NCI-H2107 treated with DMSO at 0.1 percent for 48 hours (cell line): ENCODE measurements around the gene PCNT.
"Not testable (repeated sequence)": the region's sequence is repeated elsewhere in the genome, so short reads cannot be mapped to it uniquely, and the experiment has no call there.

ENCODE experiments used
- DNase-seq: peaks from one replicate; lab custom pipeline; 2025; ENCODE audit not compliant: unreplicated experiment; lab: John Stamatoyannopoulos, UW

Gene PCNT

DNA sequence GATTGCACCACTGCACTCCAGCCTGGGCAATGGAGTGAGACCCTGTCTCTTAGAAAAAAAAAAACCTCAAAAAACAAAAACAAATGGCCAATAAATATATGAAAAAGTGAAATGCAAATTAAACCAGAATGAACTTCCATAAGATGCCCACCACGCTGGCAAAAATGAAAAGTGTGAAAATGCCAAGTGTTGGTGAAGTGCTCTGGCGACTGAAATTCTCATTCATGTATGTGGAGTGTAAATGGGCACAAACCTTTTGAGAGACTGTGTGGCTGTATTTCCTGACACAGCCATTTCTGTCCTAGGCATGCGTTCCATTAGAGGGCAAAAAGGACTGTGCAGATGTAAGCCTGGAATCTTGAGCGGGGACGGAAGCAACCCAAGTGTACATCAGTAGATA lies 19.5 kb upstream of the PCNT start:
- DNase-seq: no peak

DNA sequence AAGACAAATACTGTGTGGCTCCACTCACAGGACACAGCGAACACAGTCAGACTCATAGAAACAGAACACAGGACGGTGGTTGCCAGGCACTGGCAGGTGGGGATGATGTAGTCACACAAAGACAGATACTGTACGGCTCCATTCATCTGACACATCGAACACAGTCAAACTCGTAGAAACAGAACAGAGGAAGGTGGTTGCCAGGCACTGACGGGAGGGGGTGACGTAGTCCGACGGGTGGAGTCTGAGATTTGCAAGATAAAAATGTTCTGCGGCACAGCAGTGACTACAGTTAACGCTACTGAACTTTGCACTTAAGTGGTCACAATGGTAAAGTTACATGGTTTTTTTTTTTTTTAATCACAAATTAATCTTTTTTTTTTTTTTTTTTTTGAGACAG lies 19.0 kb upstream of the PCNT start:
- DNase-seq: no peak

DNA sequence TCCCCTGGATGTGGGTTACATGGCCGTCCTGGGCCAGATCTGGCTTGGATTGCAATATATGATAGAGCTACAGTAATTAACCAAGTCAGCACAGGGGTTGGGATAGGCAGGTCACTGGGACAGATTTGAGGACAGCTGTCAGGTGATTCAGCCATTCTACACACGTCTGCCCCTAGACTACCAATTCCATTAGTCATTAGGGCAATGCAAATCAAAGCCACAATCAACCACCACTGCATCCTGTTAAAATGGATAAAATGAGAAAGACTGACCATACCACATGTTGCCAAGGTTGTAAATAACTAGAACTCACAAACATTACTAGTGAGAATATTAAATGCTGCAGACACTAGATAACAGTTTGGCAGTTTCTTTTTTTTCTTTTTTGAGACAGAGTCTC lies 16.3 kb upstream of the PCNT start:
- DNase-seq: no peak

DNA sequence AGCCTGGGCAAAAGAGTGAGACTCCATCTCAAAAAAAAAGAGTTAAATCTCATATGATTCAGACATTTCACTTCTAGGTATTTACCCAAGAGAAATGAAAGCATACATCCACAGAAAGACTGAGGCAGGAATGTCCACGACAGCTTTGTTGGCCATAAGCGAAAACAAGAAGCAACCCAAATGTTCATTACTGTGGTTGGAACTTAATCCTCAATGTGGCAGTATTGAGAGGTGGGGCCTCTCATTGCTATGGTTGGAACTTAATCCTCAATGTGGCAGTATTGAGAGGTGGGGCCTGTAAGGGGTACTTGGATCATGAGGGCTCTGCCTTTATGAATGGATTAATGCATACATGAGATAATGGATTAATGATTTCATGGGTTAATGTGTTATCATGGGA lies 15.5 kb upstream of the PCNT start:
- no peak for DNase-seq

DNA sequence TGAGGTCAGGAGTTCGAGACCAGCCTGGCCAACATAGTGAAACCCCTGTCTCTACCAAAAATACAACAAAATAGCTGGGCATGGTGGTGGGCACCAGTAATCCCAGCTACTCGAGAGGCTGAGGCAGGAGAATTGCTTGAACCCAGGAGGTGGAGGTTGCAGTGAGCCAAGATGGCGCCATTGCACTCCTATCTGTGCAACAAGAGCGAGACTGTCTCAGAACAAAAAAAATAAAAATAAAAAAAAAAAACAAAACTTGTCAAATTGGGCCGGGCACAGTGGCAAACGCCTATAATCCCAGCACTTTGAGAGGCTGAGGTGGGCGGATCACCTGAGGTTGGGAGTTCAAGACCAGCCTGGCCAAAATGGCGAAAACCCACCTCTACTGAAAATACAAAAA lies 13.7 kb upstream of the PCNT start:
- not testable (repeated sequence) for DNase-seq

DNA sequence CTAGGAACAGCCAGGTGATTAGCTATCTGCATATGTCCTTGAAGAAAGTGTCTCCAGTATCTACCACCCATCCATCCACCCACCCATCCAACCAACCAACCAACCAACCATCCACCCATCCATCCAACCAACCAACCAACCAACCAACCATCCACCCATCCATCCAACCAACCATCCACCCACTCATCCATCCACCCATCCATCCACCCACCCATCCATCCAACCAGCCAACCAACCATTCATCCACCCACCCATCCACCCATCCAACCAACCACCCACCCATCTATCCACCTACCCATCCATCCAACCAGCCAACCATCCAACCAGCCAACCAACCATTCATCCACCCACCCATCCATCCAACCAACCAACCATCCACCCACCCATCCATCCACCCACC lies 12.4 kb upstream of the PCNT start:
- DNase-seq: no peak

DNA sequence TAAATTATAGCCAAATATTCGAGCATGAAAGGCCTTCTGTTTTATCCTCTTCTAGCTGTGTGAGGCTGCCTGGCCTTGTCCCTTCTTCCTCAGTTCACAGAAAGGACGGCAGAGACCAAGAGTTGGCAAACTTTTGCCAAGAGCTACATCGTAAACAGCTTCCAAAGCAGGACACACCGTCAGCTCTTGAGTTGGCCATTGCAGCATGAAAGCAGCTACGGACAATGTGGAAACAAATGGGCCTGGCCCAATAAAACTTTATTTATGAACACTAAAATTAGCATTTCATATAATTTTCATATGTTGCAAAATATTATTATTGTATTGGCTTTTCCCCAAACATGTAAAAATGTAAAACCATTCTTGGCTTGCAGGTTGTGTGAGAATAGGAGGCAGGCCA lies 11.0 kb upstream of the PCNT start:
- no peak for DNase-seq

DNA sequence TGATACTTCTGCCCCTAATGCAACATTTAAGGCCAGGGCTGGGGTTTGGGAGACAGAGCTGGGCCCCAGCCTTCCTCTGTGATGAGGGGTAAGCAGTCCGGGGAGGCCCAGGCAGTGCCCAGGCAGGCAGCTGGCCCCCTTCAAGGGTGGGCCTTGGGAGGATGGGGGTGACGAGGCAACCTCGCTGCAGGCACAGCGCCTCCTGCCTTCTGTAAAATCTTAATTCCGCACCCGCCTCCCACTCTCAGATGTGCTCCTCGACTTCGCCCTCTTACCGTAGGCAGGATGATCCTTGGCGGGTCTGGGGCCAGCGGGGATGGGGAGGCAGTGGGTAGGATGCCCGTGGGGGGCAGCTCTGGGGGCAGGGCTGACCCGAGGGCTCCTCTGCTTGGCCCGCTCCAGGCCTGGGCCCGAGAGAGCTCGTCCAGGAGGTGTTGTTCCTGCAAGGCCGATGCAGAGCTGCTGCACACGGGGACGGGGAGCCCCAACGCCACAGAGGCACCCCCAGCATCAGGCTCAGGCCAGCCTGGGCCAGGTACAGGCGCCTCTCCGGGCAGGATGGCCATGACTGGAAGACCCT lies 9.4 kb upstream of the PCNT start:
- DNase-seq: no peak

DNA sequence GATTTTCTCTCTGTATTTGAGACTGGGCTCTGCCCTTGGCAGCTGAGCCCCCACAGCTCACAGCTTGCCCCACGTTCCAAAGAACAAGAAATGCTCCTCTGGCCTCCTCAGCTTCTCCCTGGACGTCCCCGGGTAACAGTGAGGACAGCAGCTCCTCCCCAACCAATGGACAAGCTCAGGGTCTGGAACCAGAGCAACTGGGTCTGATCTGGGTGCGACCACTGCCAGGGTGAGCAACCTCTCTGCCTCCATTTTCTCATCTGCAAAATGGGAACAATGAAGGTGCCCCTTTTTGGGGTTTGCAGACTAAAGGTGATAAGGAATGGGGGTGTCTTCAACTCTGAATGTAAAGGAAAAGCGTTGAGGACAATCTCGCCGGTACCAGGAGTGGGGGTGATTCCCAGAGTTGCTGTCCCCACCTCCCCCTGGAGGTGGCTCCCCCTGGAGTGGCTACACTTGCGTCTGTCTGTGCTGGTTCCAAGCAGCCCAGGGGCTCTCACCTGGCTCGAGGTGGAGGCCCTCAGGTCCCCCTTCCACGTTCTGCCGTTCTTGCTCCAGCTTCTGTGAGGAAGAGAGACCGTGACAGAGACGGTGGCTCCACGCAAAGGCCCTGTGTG lies 7.1 kb upstream of the PCNT start:
- no peak for DNase-seq

DNA sequence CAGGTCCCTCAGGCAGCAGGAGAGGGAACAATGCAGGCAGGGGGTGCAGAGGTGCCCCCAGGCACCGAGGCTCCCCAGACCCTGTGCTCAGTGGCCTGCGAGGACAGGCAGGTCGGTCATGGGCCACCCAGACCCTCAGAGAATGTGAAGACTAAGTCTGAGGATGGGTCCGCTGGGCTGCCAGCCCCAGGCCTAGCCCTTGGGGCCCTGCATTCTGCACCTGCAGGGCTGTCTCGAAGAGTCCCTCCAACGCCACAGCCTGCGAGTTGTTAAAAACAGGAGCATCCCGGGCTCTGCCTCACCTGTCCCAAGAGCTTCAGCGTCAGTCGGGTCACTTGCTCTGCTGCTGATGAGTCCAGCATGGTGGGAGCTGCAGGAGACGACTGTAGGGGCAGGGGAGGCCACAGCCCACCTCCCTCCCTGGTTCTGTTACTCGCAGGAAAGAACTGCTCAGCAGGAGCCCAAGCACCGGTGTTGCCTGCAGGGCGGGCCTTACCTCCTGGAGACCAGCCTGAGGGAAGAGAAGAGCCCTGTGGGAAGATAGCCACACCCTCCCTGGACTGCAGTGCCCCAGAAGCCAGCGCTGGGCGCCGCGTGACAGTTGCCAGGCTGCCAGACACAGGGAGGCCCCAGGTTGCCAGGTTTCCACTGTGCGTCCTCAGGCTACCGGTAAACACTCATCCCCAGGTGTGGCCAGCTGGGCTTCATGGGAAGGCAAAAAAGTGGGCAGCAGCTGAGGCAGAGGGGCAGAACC lies 6.1 kb upstream of the PCNT start:
- DNase-seq: peak; percentile 81

DNA sequence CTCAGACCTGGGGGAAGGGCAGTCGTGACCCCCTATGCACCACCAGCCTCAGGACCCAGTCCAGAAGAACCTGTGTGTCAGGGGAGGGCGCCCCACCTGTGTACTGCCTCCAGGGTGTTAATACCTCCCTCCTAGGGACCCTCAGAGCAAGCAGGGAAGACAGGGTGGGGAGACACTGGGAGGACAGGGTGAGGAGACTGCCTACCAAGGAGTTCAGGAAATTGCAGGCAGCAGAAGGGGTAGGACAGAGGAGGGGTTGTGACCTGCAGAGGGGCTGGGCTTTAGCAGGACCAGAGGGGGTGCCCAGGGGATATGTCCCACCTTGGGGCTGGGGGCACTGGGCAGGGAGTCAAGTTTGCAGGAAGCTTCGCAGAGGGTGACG lies 5.5 kb upstream of the PCNT start:
- no peak for DNase-seq

DNA sequence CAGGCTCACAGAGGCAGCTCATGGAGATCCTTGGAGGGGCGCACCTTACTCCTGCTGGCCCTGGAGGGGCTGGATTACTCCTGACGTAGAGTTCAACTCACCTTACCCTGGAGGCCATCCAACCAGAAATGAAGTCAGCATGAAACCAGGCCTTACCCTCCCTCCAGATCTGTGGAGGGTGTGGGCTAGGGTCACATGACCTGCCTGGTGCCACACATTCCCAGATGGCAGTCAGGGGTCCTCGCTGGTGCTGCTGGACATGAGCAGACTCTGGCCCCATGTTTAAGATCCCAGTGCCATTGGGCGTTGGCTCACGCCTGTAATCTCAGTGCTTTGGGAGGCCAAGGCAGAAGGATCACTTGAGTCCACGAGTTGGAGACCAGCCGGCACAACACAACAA lies 4.8 kb upstream of the PCNT start:
- DNase-seq: no peak

DNA sequence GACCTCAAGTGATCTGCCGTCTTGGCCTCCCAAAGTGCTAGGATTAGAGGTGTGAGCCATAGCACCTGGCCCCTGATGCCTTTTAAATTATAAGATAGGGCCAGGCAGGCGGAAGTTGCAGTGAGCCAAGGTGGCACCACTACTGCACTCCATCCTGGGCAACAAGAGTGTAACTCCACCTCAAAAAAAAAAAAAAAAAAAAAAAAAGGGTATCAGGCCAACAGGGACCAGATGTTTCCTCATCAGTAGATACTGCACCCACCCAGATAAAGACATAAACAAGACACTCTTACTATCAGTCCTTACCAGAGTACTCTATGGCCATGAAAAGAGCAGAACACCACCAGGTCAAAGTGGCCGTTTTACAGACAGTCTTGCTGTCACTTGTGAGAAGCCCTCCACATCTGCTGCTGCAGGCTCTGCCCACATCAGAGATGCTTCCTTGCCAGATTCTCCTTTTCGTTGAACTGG lies 3.6 kb upstream of the PCNT start:
- no peak for DNase-seq

DNA sequence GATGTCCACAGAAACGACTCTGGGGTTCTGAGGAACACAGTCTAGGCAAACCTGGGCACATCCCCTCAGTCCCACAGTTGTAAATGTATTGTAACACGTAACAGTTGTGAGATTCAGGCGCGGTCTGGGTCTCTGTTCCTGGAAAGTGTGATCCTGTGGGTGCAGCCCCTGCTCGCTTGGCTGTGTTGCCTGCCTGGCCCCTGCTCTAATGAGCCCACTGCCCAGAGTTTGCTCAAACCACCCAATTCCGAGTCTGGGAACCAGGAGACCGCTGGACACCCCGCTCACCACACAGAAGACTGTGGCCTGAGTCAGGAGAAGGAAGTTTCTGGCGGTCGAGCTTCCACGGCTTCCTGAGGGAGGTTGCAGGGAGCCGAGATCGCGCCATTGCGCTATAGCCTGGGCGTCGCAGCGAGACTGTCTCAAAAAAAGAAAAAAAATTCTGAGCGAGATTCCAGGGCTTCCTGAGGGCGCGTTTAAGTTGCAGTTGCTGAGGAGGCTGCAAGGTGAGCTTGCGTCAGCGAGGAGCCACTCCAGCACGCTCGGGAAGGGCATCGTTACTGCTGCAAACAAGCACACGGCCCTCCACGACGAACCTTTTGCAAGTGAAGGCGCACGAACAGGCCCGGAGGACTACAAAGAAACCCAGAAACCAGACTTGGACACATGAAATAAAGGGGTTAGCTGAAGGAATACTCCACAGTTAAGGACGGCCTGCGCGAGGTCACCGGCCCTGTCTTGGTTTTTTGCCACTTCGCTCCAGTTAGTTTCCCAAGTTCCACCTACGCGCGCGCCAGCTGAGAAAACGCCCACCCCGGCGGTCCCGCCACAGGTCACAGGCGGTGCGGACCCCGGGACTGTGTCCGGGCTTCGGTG lies 1.4 kb upstream of the PCNT start:
- DNase-seq: no peak

DNA sequence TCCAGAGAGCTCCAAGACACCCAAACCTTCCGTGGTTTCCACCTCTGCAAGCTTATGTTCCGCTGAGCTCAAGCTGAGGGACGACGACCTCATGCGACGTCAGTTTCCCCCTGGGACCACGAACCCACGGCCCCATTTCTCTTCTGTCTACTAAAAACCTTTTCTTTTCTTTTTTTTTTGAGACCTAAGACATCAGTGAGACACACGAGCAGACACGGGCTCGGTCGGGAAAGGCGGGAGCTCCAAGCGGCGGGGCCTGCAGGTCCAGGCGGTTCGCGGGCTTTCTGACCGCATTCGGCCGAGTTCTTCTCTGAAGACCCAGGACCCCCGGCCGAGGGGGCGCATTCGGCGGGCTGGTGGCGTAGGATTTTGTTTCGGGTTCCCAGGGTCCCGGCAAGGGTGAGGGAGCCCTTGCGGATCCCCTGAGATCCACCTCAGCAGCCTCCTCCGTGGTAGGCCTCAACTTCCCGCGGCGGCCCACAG lies 688 bp upstream of the PCNT start:
- DNase-seq: no peak

DNA sequence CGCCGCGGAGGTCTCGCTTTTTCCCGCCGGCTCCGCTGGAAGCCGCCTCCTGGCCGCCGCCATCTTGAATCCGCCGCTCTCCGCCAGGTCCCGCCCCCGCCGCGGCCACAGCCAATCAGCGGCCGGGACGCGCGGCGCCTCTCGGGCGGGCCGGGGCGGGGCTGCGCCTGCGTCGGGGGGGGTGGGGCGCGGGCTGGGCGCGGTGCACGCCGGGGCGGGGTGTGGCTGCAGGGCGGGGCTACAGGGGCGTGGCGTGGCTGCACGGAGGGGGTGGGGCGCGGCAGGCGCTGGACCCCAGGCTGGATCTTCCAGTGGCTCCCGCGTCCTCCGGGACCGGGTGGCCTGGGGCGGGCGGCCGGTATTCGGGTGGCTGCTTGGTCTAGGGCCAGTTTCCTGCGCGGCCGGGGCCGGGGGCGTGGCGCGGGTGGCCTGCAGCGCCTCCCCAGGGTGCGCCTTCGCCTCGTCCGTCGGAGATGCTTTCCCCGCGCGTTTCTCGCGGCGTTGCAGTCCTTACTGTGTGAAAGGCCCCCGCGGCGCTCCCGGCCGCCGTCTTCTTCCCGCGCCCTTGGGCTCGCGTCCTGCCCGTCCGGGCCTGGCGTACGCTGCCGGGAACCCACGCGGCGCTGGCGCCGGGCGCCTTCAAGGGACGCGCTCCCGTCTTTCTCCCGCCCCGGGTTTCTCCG lies 575 bp downstream of the PCNT start:
- peak; percentile 52 for DNase-seq

DNA sequence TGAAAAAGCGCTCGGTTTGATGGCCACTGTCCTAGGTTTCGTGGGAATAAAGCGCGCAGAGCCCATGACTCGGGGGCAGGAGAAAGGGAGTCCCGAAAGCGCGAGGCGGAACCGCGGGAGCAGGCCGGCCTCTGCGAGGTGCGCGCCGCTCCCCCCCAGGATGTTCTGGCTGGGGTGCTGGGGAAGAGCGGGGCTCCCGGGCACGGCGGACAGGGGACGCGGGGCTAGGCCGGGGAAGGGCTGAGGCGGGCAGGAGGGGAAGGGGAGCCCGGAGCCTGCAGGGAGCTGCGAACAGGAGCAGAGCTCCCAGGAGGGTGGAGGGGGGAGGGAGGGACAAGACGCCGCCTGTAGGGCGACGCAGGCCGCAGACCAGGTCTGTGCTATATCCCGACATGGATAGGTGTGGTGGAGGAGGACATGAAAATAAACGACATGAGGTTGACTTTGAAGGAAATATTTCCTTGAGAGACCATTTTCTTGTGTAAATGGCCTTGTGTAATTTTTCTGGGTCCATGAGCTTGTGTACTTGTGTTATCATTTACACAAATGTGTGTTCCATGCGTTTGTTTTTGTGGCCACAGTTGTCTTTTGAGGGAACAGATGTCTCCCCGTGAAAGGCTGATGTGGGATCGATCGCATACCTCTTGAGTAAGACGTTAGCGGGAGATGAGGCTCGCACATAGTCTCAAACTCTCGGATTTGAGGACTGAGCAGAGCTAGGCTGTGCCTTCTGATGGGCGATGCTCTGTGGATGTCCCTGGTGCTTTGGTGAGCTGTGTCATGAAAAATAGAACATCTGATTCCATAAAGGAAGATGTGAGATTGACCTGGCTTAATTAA lies 1.3 kb downstream of the PCNT start:
- DNase-seq: peak; percentile 38

DNA sequence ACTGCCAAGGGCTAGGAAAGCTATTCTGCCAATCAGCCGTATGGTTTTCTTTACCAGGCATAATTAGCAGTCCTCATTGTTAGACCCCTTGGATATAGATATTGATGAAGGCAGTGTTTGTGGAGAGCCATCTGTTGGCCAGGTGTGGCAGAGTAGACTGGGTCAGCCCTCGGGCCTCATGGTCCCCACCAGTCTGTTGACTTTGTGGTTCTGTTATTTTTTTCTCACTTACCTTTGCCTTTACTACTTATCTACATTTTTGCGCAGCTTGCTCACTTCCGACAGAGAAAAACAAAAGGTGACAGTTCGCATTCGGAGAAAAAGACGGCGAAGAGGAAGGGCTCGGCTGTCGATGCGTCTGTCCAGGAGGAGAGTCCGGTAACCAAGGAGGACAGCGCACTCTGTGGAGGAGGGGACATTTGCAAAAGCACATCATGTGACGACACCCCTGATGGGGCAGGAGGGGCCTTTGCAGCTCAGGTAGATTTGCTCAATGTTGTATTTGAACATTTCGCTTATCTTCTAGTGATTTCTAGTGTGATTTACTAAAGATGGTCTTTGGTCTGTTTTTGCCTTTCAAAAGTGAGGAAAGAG lies 2.3 kb downstream of the PCNT start:
- DNase-seq: no peak

DNA sequence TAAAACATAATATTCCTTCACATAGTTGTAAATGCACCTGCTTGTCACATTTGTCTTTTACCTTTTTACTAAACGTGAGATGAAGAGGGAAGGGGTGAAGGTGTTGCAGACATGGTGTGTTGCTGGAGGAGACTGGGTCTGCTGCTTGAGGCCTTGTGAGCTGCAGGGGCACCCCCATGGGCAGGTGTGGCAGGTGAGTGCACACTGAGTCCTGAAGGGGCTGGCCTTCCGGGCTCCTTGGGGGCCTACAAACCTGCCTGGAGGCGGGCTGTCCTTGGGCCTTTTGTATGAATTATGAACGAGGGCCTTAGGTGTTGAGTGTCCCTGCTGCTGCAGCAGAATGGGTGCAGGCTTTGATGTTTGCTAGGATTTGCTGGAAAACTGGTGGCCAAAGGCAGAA lies 3.8 kb downstream of the PCNT start:
- DNase-seq: no peak

DNA sequence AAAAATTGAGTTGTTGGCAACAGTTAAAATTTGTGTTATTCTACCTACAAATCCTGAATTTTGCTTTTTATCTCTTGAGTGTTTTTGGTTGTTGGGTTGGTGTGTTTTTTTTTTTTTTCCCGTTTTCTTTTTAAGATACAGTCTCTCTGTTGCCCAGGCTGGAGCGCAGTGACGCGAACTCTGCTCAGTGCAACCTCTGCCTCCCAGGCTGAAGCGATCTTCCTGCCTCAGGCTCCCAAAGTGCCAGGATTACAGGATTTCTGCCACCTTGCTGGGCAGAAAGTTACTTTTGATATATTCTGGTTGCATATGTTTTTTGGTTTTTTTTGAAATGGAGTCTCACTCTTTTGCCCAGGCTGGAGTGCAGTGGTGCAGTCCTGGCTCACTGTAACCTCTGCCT lies 4.2 kb downstream of the PCNT start:
- no peak for DNase-seq
